K562 (cell line): ENCODE measurements around the gene FOXN1. TPM values are rescaled to one million over a fixed set of nuclear protein-coding genes. Genes with fewer than 3 reads are reported as not detected.
A peak's percentile ranks its signal among the peaks of the same experiment; 100 is the strongest.

Experiments used
- ATF7 ChIP-seq: fragments of 450-650 bp; IDR thresholded peaks from 2 replicates; pipeline ENCODE4 v1.7.1; 2014; ENCODE audit warnings: mild to moderate bottlenecking, moderate library complexity
- CBFA2T3 ChIP-seq: fragments of 450-650 bp; IDR thresholded peaks from 2 replicates; pipeline ENCODE4 v1.6.1; 2017
- DEAF1 ChIP-seq: fragments of 450-650 bp; formaldehyde crosslinking; IDR thresholded peaks from 2 replicates; pipeline ENCODE4 v1.4.0; 2020; ENCODE audit warnings: mild to moderate bottlenecking, moderate library complexity
- EZH2 ChIP-seq: IDR thresholded peaks from 2 replicates; pipeline ENCODE4 v1.6.1; 2012; ENCODE audit warnings: low read depth, mild to moderate bottlenecking, inconsistent platforms, low read length, borderline replicate concordance
- NFIX ChIP-seq: fragments of 250-450 bp; sonication (Bioruptor Pico); IDR thresholded peaks from 2 replicates; pipeline ENCODE4 v1.4.0; 2020; ENCODE audit warnings: low read depth, mild to moderate bottlenecking, moderate library complexity
- POLR2AphosphoS2 ChIP-seq: IDR thresholded peaks from 2 replicates; pipeline ENCODE4 v1.6.1; 2012; ENCODE audit warnings: low read length, improper control_type of control experiment
- RBM17 ChIP-seq: fragments of 200-400 bp; formaldehyde crosslinking; IDR thresholded peaks from 2 replicates; pipeline ENCODE4 v1.6.1; 2017; ENCODE audit warnings: low read depth, mild to moderate bottlenecking, low read length, borderline replicate concordance
- TCF7L2 ChIP-seq: fragments of 150-350 bp; IDR thresholded peaks from 2 replicates; pipeline ENCODE4 v1.6.1; 2016; ENCODE audit warnings: low read depth, mild to moderate bottlenecking, low read length, moderate library complexity
- YY1 ChIP-seq, 3 experiments: IDR thresholded peaks; 2 replicates each; pipeline ENCODE4 v1.6.1; 2011; ENCODE audit warnings: low read length in 2 of 3, mild to moderate bottlenecking in 2 of 3, moderate library complexity in 2 of 3, borderline replicate concordance in 1 of 3, control low read depth in 1 of 3, low read depth in 1 of 3; ENCODE audit not compliant: insufficient read depth in 3 of 3, insufficient replicate concordance in 2 of 3, control insufficient read depth in 1 of 3, insufficient read length in 1 of 3; ENCODE audit errors: extremely low read depth in 1 of 3
- ZKSCAN3 ChIP-seq: fragments of 250-450 bp; sonication (Bioruptor Pico); IDR thresholded peaks from 2 replicates; pipeline ENCODE4 v1.4.0; 2020
- ZNF175 ChIP-seq: fragments of 200-800 bp; sonication (Bioruptor generic); IDR thresholded peaks from 2 replicates; pipeline ENCODE4 v1.6.1; 2016; ENCODE audit warnings: low read depth, mild to moderate bottlenecking, missing genetic modification characterization, missing compliant biosample characterization
- polyA plus RNA-seq, 8 experiments: library from polyadenylated mRNA; depleted of rRNA in 4 of 8; stranded (reverse) in 5 of 8; unstranded in 3 of 8; fragments of >200 nt; fragmentation: Nextera tagmentation in 2 of 8; fragmentation: Illumina TruSeq in 1 of 8; extraction: Ambion mirVana in 2 of 8; extraction: Trizol in 1 of 8; gene quantifications; 2 replicates each; pipeline versions ENCODE4 v1.2.1 to v1.2.3, GENCODE V29; 2011 to 2014; ENCODE audit warnings: inconsistent platforms in 1 of 8, missing spikeins in 1 of 8
- total RNA-seq, 7 experiments: library from RNA; depleted of rRNA in 6 of 7; stranded (reverse); fragments of >200 nt in 6 of 7; fragmentation: Illumina TruSeq in 2 of 7; extraction: Trizol in 2 of 7; gene quantifications; 2 replicates each; pipeline versions ENCODE4 v1.2.1 to v1.2.3, GENCODE V29; 2011 to 2021; ENCODE audit warnings: low replicate concordance in 1 of 7
- TF ChIP-seq, protein P1 (sequence below): fragments of 450-650 bp; IDR thresholded peaks from 2 replicates; pipeline ENCODE4 v1.6.1; 2017; ENCODE audit warnings: mild to moderate bottlenecking, moderate library complexity

The FOXN1 gene
- total and polyA plus RNA-seq, 9 of the 15 experiments (the other 6 are each of a cell fraction or from before 2014, with no cell fraction given): not detected

GRCh38 chr17:28528327-28529012 lies 22.3 kb downstream of the FOXN1 start (continued):
- TF ChIP-seq TCF7L2 (no peak), CBFA2T3 (peak; percentile 13; the same call in 1 of the 2 replicates), EZH2 (no peak), POLR2AphosphoS2 (no peak), ZKSCAN3 (no peak), NFIX (CRISPR knock-in tag) (no peak), DEAF1 (no peak), ZNF175 (CRISPR knock-in tag) (no peak), ATF7 (no peak), RBM17 (no peak), YY1 (IDR thresholded peaks at IDR 0.05; ENCODE audit: borderline replicate concordance in 1 of 3, control insufficient read depth in 1 of 3, extremely low read depth in 1 of 3, insufficient read depth in 3 of 3, insufficient read length in 1 of 3, insufficient replicate concordance in 2 of 3, low read depth in 1 of 3, low read length in 2 of 3) (peak in 1 of 3 experiments; percentile 65)
- TF ChIP-seq, protein P1, sequence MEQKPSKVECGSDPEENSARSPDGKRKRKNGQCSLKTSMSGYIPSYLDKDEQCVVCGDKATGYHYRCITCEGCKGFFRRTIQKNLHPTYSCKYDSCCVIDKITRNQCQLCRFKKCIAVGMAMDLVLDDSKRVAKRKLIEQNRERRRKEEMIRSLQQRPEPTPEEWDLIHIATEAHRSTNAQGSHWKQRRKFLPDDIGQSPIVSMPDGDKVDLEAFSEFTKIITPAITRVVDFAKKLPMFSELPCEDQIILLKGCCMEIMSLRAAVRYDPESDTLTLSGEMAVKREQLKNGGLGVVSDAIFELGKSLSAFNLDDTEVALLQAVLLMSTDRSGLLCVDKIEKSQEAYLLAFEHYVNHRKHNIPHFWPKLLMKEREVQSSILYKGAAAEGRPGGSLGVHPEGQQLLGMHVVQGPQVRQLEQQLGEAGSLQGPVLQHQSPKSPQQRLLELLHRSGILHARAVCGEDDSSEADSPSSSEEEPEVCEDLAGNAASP: 0 out of 2 replicates have a peak, but pooled peaks have one; percentile 46
- TF ChIP-seq, all 486 proteins: peak for 6
